GM10266 (cell line): ENCODE measurements around the gene CCND3.
A peak's percentile ranks its signal among the peaks of the same experiment; 100 is the strongest.
"Not testable (repeated sequence)": the region's sequence is repeated elsewhere in the genome, so short reads cannot be mapped to it uniquely, and the experiment has no call there.

Experiments used
- DNase-seq: peaks from one replicate; pipeline ENCODE4 v3.0.0; 2012; ENCODE audit errors: extremely low spot score
- CTCF ChIP-seq: IDR thresholded peaks from 2 replicates; pipeline ENCODE4 v1.5.1; 2012; ENCODE audit warnings: mild to moderate bottlenecking, low read depth; ENCODE audit not compliant: control insufficient read depth, insufficient read depth; ENCODE audit errors: missing control alignments

The CCND3 gene

DNA sequence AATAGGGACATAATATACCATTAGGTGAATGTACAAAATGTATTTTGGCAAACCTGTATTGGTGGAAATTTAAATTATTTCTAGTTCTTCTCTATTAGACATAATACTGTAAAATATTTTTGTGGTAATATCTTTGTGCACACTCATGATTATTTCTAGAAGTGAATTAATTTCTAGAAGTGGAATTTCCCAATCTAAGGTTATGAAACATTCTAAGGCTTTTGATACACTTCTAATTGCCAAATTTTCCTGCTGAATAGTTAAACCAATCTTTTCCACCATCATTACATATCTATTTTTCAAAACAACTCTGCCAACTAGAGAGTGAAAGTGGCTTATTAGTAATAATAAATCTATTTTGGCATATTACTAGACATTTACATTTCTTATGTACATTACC, 1.8 kb upstream of the CCND3 start:
- no peak for DNase-seq
- TF ChIP-seq CTCF: no peak

GRCh38 chr6:41942882-41943281, 1.3 kb upstream of the CCND3 start:
- DNase-seq: not testable (repeated sequence)

GRCh38 chr6:41942067-41942851, 651 bp upstream of the CCND3 start:
- DNase-seq: no peak
- TF ChIP-seq CTCF: no peak

DNA sequence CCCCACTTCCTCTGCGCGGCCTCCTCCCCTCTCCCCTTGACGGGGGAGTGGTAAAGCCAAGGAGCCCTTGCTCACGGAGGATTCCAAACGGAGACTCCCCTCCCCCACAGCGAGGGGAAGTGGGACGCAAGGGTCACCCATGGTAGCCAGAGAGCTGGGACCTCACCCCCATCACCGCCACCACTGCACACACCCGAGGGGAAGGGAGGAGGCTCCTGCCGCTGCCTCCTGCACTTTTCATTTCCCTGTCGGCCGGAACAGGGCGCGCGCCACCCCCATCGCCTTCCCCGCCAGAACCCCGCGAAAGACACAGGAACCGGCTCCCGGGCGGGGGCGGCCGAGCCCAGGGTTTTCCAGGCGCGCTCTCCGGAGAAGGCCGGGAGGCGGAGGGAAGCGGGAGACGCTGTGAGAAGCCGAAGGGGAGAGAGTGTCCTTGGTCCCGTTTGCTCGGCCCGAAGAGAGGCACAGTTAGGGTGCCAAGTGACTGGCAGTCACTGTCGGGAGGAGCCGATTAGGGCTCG, 789 bp downstream of the CCND3 start:
- no peak for TF ChIP-seq CTCF
- DNase-seq: peak; percentile 49

DNA sequence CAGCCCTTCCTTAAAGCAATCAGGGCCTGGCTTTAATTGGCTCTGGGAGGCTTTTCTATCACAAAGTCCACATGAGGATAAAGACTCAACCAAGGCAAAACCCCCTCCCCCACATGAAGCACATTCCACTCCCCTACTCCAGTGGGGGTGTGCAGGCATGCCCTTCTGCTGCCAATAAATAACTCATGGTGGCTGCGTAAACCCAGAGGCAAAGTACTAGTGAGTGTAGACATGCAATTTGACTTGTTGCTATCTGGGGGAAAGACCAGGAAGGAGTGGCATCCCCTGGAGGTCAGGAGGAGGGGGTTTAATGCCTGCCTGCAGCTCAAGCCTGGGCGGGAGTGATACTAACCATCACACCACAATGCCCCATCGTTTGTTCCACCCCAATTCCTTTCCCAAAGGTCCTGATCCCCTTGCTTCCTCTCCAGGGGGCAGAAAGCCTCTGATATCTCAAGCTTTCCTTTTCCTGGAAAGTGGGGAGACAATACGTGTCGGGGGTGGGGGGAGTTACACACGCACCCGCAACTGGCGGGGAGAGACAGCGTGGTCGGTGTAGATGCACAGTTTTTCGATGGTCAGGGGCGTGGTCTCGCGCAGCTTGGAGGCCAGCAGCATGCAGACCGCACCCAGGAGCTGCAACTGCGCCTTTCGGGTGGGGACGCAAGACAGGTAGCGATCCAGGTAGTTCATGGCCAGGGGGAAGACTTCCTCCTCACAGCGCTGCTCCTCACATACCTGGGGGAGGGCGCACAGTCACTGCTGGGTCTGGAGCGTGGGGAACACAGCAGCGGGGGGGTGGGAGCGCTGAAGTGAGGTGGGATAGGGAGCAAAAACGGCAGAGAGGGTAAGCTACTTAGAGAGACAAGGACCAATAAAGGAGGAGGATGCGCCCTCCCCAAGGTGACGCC, 1.5 kb downstream of the CCND3 start:
- no peak for TF ChIP-seq CTCF
- DNase-seq: no peak

DNA sequence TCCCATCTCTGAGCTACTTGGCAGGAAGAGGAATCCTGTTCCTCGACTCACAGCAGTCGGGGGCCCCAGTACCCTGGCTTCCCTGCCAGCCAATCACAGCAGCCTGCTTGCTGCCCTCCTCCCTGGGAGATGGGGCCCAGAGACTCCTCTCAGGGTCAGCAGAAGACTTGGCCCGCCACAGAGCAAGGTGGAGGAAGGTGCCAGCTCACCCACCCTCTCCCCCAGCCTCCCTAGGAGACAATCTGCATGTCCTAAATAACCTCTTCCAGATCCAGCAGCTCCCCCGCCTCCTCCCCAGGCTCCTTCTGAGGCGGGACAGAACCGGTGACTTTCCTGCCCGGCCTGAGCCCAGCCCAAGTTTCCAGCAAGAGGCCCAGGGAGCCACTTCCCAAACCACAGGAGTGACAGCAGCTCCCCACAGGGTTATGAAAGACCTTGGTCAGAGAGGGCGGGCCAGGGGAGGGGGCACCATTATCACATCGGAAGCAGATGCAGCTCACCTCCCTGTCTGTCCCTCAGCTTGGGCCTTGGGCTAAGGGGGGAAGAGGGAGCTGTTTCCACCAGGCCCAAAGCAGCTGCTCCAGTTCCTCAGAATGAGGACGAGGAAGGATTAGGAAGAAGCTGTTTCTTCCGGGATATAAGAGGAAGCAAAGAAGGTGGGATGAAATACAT, 2.3 kb downstream of the CCND3 start:
- no peak for TF ChIP-seq CTCF
- DNase-seq: no peak

- no peak for TF ChIP-seq CTCF
- DNase-seq: no peak
These were observed 2.9 kb downstream of the CCND3 start for GRCh38 chr6:41938590-41939175.
